NCI-H345 (cell line): ENCODE data around the gene TREML1.
A peak's percentile ranks its signal among the peaks of the same experiment; 100 is the strongest.

Source experiments
- DNase-seq: peaks from one replicate; lab custom pipeline; 2025; lab: John Stamatoyannopoulos, UW

Gene TREML1

GRCh38 chr6:41177695-41178094 is 23.5 kb upstream of the TREML1 start:
- no peak for DNase-seq

DNA sequence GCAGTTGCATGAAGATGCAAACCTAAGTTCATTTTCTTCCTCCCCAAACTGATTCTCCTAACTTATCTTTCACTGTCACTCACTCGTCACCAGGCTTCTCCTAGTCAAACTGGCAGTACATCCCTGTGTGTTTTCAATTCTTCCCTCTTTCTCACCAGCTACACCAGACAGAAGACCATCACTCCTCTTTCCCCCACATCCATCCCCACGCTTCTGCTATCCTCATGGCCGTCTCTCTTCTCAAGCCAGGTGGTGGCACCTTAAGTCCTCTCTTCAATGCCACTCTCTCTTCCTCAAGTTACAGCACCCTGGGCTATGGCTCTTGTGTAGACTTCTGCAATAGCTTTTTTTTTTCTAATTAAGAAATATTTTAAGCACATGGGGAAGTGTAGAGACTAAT is 23.1 kb upstream of the TREML1 start:
- DNase-seq, result no peak

DNA sequence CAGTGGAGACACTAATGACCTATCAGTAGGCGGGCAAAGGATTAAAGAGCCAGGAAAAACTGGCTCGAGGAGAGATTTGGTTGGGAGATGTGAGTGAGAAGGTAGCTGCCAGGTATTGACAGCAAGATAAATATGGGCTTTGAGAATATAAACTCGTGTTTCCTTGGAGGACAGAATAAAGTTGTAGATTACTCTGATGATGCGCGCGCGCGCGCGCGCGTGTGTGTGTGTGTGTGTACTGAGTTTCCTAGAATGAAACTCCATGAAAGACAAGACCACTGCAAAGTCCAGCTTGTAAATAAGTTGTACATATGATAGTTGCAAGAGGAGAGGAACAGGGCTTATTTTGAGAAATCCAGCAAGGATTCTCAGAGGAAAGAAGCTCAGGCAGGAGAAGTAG is 22.0 kb upstream of the TREML1 start:
- DNase-seq, result no peak

- no peak for DNase-seq
Observed at GRCh38 chr6:41175084-41175483, 20.9 kb upstream of the TREML1 start.

GRCh38 chr6:41174610-41175009 is 20.5 kb upstream of the TREML1 start:
- no peak for DNase-seq

- DNase-seq, result no peak
Observed at GRCh38 chr6:41171908-41172307, 17.8 kb upstream of the TREML1 start.

- DNase-seq, result no peak
Observed at GRCh38 chr6:41170547-41171160, 16.5 kb upstream of the TREML1 start.

GRCh38 chr6:41167173-41167963 is 13.2 kb upstream of the TREML1 start:
- DNase-seq, result no peak

DNA sequence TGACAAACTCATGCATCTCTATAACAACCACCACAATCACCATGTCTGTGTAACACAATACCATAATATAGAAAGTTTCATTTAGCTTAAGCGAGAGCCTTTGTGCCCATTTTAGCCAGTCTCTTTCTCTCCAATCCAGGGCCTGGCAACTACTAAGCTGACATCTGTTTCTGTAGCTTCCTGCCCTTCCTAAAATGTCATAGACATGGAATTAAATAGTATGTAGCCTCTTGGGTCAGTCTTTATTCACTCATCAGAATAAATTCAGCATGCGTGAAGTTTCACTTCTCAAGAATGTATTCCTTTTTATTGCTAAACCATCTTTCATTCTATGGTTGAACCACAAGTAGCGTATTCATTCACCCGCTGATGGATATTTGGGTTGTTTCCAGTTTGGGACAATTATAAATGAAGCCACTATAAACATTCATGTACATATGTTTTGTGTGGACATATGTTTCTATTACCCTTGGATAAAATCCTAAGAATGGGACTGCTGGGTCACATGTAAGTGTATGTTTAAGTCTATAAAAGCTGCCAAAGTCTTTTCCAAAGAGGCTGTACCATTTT is 10.5 kb upstream of the TREML1 start:
- DNase-seq, result no peak

DNA sequence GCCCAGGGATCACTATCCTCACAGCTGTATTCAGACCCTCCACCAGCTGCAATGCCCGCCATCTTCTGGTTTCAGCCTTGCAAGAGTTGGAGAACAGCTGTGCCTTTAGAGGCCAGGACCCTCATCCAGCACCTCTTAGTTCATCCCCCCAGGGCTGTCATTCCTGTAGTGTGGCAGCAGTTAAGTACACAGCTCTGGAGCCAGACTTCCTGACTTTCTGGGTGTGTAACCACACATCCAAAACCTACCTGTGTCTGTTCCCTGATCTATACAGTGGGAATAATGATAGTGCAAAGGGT is 9.2 kb upstream of the TREML1 start:
- no peak for DNase-seq

- DNase-seq, result no peak
Observed at GRCh38 chr6:41162687-41163418, 8.7 kb upstream of the TREML1 start, which contains the start of gene TREM2. Gene TREM2, minus strand, starts transcription at chr6:41163116. Its CDS starts 34 bp downstream, at chr6:41163082.

DNA sequence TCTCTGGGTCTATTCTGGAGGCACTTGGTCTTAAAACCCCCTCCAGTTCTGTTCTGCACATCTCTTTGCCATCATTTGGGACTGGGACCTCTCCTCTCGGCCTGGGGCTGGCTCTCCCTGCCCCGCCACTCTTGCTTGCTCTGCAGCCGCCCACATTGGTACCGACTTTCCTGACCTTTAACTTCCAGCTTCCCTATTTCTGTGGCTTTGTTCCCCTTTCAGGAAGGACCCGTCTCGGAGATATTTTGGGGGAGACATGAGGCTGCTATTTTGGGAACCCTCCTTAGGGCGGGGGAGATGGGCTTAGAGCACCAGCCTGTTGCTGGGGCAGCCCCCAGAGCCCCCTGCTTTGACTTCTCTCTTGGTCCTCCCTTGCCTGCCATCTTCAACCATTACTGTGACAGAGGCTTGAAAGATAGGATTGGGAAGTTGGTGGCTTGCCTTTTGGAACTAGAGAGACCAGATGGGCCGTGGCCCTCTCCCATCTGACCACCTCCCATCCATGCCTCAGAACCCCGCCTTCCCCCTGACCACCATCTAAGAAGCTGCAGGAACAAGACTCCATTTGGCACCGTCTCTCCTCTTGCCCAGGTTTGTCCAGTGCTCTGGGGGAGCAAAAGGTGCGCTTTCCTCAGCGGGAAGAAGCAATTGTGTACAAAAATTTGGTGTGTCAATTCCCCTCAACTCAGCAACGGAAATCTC is 7.9 kb upstream of the TREML1 start:
- DNase-seq, result no peak

DNA sequence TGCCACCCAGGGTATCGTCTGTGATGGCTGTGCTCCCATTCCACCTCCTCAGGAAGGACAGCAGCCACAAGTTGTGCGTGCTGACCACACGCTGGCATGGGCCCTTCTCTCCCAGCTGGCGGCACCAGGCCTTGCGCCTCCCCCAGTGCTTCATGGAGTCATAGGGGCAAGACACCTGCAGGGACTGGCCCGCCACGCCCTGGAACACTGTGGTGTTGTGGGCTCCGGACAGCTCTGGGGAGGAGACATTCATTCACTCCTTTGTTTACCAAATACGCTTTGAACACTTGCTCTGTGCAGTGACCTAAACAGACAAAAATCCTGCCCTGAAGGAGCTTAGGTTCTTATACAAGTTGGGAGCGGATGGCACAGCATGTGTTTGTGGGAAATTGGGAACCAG is 7.2 kb upstream of the TREML1 start:
- no peak for DNase-seq

- no peak for DNase-seq
Observed at GRCh38 chr6:41160933-41161332, 6.8 kb upstream of the TREML1 start.

DNA sequence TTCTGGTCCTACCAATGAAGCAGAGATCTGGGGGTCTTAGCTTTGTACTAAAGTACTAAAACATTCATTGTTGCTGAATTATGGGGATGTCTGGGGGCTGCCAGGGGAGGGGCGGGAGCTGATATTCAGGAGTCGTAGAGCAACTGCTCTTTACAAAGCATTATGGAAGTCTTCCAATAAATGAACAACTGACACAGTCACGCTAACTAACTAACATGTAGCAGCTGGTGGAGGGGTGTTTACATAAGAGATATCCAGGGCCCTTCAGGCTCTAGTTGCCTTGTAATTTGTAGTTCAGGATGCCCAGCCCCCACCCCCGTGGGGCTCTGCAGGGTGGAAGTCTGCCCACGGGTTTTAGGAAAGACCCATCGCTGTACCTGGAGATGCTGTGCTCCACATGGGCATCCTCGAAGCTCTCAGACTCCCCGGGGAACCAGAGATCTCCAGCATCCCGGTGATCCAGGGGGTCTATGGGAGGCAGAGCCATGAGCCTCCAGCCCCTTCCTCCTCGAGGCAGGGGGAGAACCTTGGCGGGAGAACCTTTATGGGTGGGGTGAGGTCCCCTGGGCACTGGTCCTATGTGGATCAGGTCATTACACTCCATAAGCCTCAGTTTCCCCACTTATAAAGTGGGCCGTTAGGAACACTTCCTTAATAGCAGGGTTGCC is 5.4 kb upstream of the TREML1 start:
- peak; percentile 91 for DNase-seq

DNA sequence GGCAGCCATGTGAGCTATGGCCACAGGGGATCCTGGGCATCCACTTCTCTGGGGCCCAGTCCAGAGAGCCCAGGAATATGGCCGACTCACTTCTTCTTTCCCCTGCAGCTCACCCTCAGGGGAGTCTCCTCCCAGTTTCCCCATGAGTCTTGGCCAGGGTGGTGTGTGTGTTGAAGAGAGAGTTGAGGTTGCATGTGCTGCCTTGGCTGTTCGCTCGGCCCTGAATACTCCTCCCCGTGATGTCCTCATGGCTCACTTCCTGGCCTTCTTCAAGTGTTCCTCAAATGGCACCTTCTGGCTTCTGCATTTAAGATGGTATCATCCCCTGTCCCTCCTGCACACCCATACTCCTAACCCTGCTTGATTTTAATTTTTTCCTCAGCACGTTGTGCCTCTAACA is 3.2 kb upstream of the TREML1 start:
- DNase-seq, result no peak

- no peak for DNase-seq
Observed at GRCh38 chr6:41156771-41157170, 2.6 kb upstream of the TREML1 start.

DNA sequence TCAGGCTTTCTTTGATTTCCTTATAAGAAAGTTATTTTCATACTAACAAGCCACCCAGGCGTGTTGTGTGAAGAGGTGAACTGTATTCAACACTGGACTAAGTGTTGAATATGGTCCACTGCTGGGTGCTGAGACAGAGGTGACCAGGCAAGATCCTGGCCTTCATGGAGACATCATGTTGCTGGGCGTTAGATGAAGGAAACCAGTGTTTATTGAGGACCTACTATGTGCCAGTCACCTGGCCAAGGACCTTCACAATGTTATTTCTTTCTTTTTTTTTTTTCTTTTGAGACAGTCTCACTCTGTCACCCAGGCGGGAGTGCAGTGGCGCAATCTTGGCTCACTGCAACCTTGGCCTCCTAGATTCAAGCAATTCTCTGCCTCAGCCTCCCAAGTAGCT is 1.9 kb upstream of the TREML1 start:
- DNase-seq, result no peak

- no peak for DNase-seq
Observed at GRCh38 chr6:41155132-41155805, 1.1 kb upstream of the TREML1 start.

GRCh38 chr6:41153451-41153850 is 696 bp downstream of the TREML1 start:
- DNase-seq, result no peak

DNA sequence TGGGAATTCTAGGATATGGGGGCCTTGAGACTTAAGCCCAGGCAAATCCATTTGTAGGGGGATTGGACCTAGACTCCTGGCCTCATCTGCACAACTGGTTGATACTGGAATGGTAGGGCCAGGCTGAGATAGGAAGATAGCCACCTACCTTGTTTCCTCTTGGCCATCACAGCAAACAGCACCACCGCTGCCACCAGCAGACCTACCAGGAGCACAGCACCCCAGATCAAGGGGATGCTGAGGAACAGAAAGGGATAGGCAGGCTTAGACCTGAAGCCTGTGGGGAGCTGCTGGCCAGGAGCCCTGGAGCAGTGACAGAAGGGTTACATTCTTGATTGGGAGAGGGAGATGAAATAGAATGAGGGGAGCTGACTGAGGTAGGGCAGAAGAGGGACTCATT is 3.5 kb downstream of the TREML1 start:
- DNase-seq, result no peak
